GM18907 (cell line): Measurements from ENCODE around the gene FBXO17.
"Not testable (repeated sequence)": the region's sequence is repeated elsewhere in the genome, so short reads cannot be mapped to it uniquely, and the experiment has no call there.

Experiments used
- ATAC-seq: cut with Tn5 transposase; IDR thresholded peaks from one replicate; pipeline ENCODE4 v1.9.1; 2021; ENCODE audit warnings: mild to moderate bottlenecking, moderate library complexity; ENCODE audit not compliant: unreplicated experiment

The FBXO17 gene

GRCh38 chr19:38945562-38946228 lies 29.8 kb downstream of the FBXO17 start:
- no peak for ATAC-seq

GRCh38 chr19:38944981-38945506 lies 30.5 kb downstream of the FBXO17 start:
- no peak for ATAC-seq

- no peak for ATAC-seq
These were observed 32.9 kb downstream of the FBXO17 start for GRCh38 chr19:38942471-38943181.

GRCh38 chr19:38941979-38942378 lies 33.6 kb downstream of the FBXO17 start:
- ATAC-seq = no peak

- ATAC-seq = not testable (repeated sequence)
These were observed 34.1 kb downstream of the FBXO17 start for GRCh38 chr19:38941466-38941865.

GRCh38 chr19:38939957-38940356 lies 35.6 kb downstream of the FBXO17 start:
- no peak for ATAC-seq

- no peak for ATAC-seq
These were observed 42.0 kb downstream of the FBXO17 start for GRCh38 chr19:38933544-38933943.

GRCh38 chr19:38932425-38933179 lies 42.9 kb downstream of the FBXO17 start:
- no peak for ATAC-seq

- ATAC-seq = no peak
These were observed 44.1 kb downstream of the FBXO17 start for GRCh38 chr19:38931521-38931793.

- peak; percentile 91 for ATAC-seq
These were observed 44.6 kb downstream of the FBXO17 start, which contains the start of gene MRPS12 for GRCh38 chr19:38930776-38931520. TSS of gene MRPS12 (plus strand) at chr19:38930944. CDS start at chr19:38931295, 351 bp downstream.

- peak; percentile 66 for ATAC-seq
These were observed 45.4 kb downstream of the FBXO17 start, which contains the start of gene SARS2 for GRCh38 chr19:38929929-38930775. TSS of gene SARS2 (minus strand) at chr19:38930763. CDS start at chr19:38930736, 27 bp downstream.

- no peak for ATAC-seq
These were observed 47.0 kb downstream of the FBXO17 start for GRCh38 chr19:38928391-38929001.

GRCh38 chr19:38924388-38924787 lies 51.2 kb downstream of the FBXO17 start:
- ATAC-seq = no peak

GRCh38 chr19:38922482-38922881 lies 53.1 kb downstream of the FBXO17 start:
- no peak for ATAC-seq

- no peak for ATAC-seq
These were observed 53.9 kb downstream of the FBXO17 start for GRCh38 chr19:38921420-38922274.

- no peak for ATAC-seq
These were observed 54.7 kb downstream of the FBXO17 start for GRCh38 chr19:38920602-38921419.

GRCh38 chr19:38919837-38920601 lies 55.5 kb downstream of the FBXO17 start:
- ATAC-seq = no peak
